DND-41 (cell line): ENCODE results near the gene TCAF2.
"Not testable (repeated sequence)": the region's sequence is repeated elsewhere in the genome, so short reads cannot be mapped to it uniquely, and the experiment has no call there.

ENCODE experiments used
- CTCF ChIP-seq: IDR thresholded peaks from 2 replicates; pipeline ENCODE4 v1.5.1; 2012; ENCODE audit warnings: borderline replicate concordance, low read length, moderate library complexity, mild to moderate bottlenecking; ENCODE audit not compliant: poor library complexity, severe bottlenecking; ENCODE audit errors: extremely low read depth
- EZH2 ChIP-seq: IDR thresholded peaks from 3 replicates; pipeline ENCODE4 v1.6.1; 2012; ENCODE audit warnings: borderline replicate concordance, low read depth, mild to moderate bottlenecking, moderate library complexity, low read length, inconsistent platforms; ENCODE audit not compliant: severe bottlenecking

GRCh38 chr7:143598086-143598485 lies 22.7 kb upstream of the TCAF2 start:
- not testable (repeated sequence) for TF ChIP-seq CTCF, EZH2
